Endothelial cell of umbilical vein (primary cell): ENCODE measurements around the gene CADPS. TPM values are rescaled to one million over a fixed set of nuclear protein-coding genes. Genes with fewer than 3 reads are reported as not detected.

Experiments
- BruUV-seq: library from RNA; stranded (reverse); fragments of 400-500 nt; replicated peaks from 2 replicates; lab custom pipeline; 2021; lab: Mats Ljungman, UMichigan
- CTCF ChIA-PET: fragments of 300-600, 350-600 bp; sonication (Branson Sonifier 250); formaldehyde crosslinking; loops from one replicate; lab custom pipeline; 2021; ENCODE audit warnings: antibody characterized with exemption, inconsistent platforms; lab: Charles Lee
- POLR2A ChIA-PET: fragments of 300-600, 350-600 bp; sonication (Branson Sonifier 250); formaldehyde crosslinking; loops from one replicate; lab custom pipeline; 2021; ENCODE audit warnings: antibody characterized with exemption, inconsistent platforms; lab: Charles Lee
- DNase-seq: peaks from one replicate; pipeline ENCODE4 v3.0.0-alpha.2; 2011; ENCODE audit warnings: low read depth, low spot score
- FAIRE-seq: peaks from 2 replicates; lab custom pipeline; 2011; peaks lifted over from hg19 to GRCh38; lab: Jason Lieb, UNC
- H2AFZ ChIP-seq: 2 replicates; pipeline ENCODE4 v1.6.0; 2012; ENCODE audit warnings: low read depth, low read length, control low read depth, inconsistent platforms
- H3K27ac ChIP-seq: 2 replicates; pipeline ENCODE4 v1.5.1; 2011; ENCODE audit warnings: low read depth, mild to moderate bottlenecking, control low read depth, low read length, moderate library complexity; ENCODE audit not compliant: insufficient read depth
- H3K27me3 ChIP-seq, 2 experiments: 2 replicates each; pipeline versions ENCODE4 v1.6.0 to v1.6.1; 2011; ENCODE audit warnings: low read length in 2 of 2, mixed read lengths in 1 of 2; ENCODE audit not compliant: control insufficient read depth in 2 of 2, insufficient read depth in 2 of 2
- H3K36me3 ChIP-seq, 2 experiments: 2 replicates in 1 of 2; 3 replicates in 1 of 2; pipeline ENCODE4 v1.5.1; 2011; ENCODE audit warnings: low read length in 2 of 2, mild to moderate bottlenecking in 1 of 2, moderate library complexity in 1 of 2; ENCODE audit not compliant: control insufficient read depth in 2 of 2, insufficient read depth in 2 of 2; ENCODE audit errors: extremely low read depth in 1 of 2
- H3K4me1 ChIP-seq: 3 replicates; pipeline ENCODE4 v1.5.1; 2011; ENCODE audit warnings: mild to moderate bottlenecking, low read length; ENCODE audit not compliant: control insufficient read depth, insufficient read depth; ENCODE audit errors: extremely low read depth
- H3K4me2 ChIP-seq: 2 replicates; pipeline ENCODE4 v1.6.1; 2011; ENCODE audit warnings: low read length, control low read depth, mixed read lengths; ENCODE audit not compliant: insufficient read depth
- H3K4me3 ChIP-seq, 3 experiments: fragments of 200-600 bp in 1 of 3; sonication (generic), shearing (Covaris generic) in 1 of 3; replicated peaks in 1 of 3; 2 replicates each; pipeline ENCODE4 v1.5.1; 2011 to 2016; ENCODE audit warnings: control low read depth in 3 of 3, low read length in 3 of 3, mild to moderate bottlenecking in 2 of 3, inconsistent platforms in 1 of 3, low read depth in 1 of 3, moderate library complexity in 1 of 3; ENCODE audit not compliant: insufficient read depth in 1 of 3
- H3K79me2 ChIP-seq: 2 replicates; pipeline ENCODE4 v1.6.0; 2012; ENCODE audit warnings: low read length, inconsistent platforms; ENCODE audit not compliant: control insufficient read depth, insufficient read depth
- H3K9ac ChIP-seq: replicated peaks from 2 replicates; pipeline ENCODE3; 2011; ENCODE audit warnings: low read length, control low read depth; ENCODE audit not compliant: insufficient read depth; ENCODE audit errors: extremely low read depth
- H3K9me1 ChIP-seq: replicated peaks from 3 replicates; pipeline ENCODE4 v1.6.0; 2011; ENCODE audit warnings: mild to moderate bottlenecking, low read length; ENCODE audit not compliant: control insufficient read depth, insufficient read depth; ENCODE audit errors: extremely low read depth
- H3K9me3 ChIP-seq: replicated peaks from 2 replicates; pipeline ENCODE4 v1.5.1; 2012; ENCODE audit warnings: low read length, inconsistent platforms; ENCODE audit not compliant: control insufficient read depth, insufficient read depth
- H4K20me1 ChIP-seq: replicated peaks from 2 replicates; pipeline ENCODE3; 2011; ENCODE audit warnings: mild to moderate bottlenecking, low read length; ENCODE audit not compliant: control insufficient read depth, insufficient read depth; ENCODE audit errors: extremely low read depth
- CTCF ChIP-seq, 2 donors: IDR thresholded peaks; 1 replicate in 1 of 2; 2 replicates in 1 of 2; pipeline ENCODE4 v1.5.1; 2011; ENCODE audit warnings: low read length in 2 of 2, mild to moderate bottlenecking in 2 of 2, moderate library complexity in 2 of 2, control low read depth in 1 of 2, inconsistent platforms in 1 of 2, low read depth in 1 of 2; ENCODE audit not compliant: insufficient read depth in 1 of 2; ENCODE audit errors: extremely low read depth in 1 of 2
- FOS ChIP-seq: IDR thresholded peaks from 2 replicates; pipeline ENCODE4 v1.6.1; 2011; ENCODE audit warnings: mild to moderate bottlenecking, low read length, moderate library complexity, borderline replicate concordance; ENCODE audit not compliant: insufficient read depth
- JUN ChIP-seq: IDR thresholded peaks from 2 replicates; pipeline ENCODE4 v1.6.1; 2011; ENCODE audit warnings: borderline replicate concordance, low read depth; ENCODE audit not compliant: insufficient read length, insufficient read depth
- MAX ChIP-seq: IDR thresholded peaks from 2 replicates; pipeline ENCODE4 v1.6.1; 2011; ENCODE audit not compliant: insufficient read depth, insufficient read length
- POLR2A ChIP-seq: IDR thresholded peaks from 2 replicates; pipeline ENCODE4 v1.6.1; 2012; ENCODE audit warnings: low read depth, mild to moderate bottlenecking, control low read depth, low read length
- POLR2AphosphoS5 ChIP-seq: IDR thresholded peaks from 2 replicates; pipeline ENCODE4 v1.6.1; 2012; ENCODE audit warnings: low read depth, mild to moderate bottlenecking, control low read depth, low read length, moderate library complexity; ENCODE audit not compliant: insufficient read depth
- dilution Hi-C: fragments of 300-500 bp; cut with MboI; formaldehyde crosslinking; loops from one replicate; pipeline ENCODE4 v1.15.0; 2019; ENCODE audit warnings: low sequenced_read_pairs; ENCODE audit not compliant: extremely low pct_ligation_motif_present
- intact Hi-C: fragments of 100-400 bp; cut with micrococcal nuclease; formaldehyde crosslinking; loops from one replicate; pipeline ENCODE4 v1.10.0; 2022
- polyA plus RNA-seq, 4 experiments: library from polyadenylated mRNA; depleted of rRNA in 3 of 4; stranded (reverse) in 3 of 4; unstranded in 1 of 4; fragments of >200 nt; gene quantifications; 2 replicates each; pipeline versions ENCODE4 v1.2.1 to v1.2.3, GENCODE V29; 2011 to 2012; ENCODE audit warnings: missing spikeins in 1 of 4
- total RNA-seq: library from RNA; stranded (reverse); gene quantifications from 2 replicates; pipeline ENCODE4 v1.2.3, GENCODE V29; 2021

Gene CADPS
- total and polyA plus RNA-seq, 2 donors (not counting 3 experiments of a cell fraction or from before 2014, with no cell fraction given): not detected

GRCh38 chr3:62611541-62612240 is 263.5 kb downstream of the CADPS start:
- H3K4me2 ChIP-seq: no peak overlapping the region
- POLR2A ChIA-PET: no interaction called here

More at GRCh38 chr3:62611541-62612240, 263.5 kb downstream of the CADPS start:
- CTCF ChIA-PET: no interaction called here
- Histone ChIP-seq H3K9ac (no peak overlapping the region), H3K27ac (no peak overlapping the region), H2AFZ (no peak overlapping the region), H3K27me3 (no peaks in the 10 kb centered on the region), H3K9me3 (no peaks in the 10 kb centered on the region), H3K9me1 (no peaks in the 10 kb centered on the region), H3K36me3 (no peaks in the 10 kb centered on the region), H3K4me1 (peaks cover 12% of the 10 kb centered on the region), H3K4me3 (no peak overlapping the region), H4K20me1 (no peaks in the 10 kb centered on the region), H3K79me2 (no peaks in the 10 kb centered on the region)
- FAIRE-seq (no peak), DNase-seq (no peak)
- BruUV-seq: no TSS peak
- dilution Hi-C loops: no loop called here
- intact Hi-C loops: no loop called here
- TF ChIP-seq MAX (no peak), POLR2AphosphoS5 (no peak), JUN (no peak), CTCF (IDR thresholded peaks at IDR 0.05; ENCODE audit: extremely low read depth in 1 of 2, insufficient read depth in 1 of 2, low read depth in 1 of 2, low read length in 2 of 2) (no peak), FOS (no peak), POLR2A (no peak)
